ENCODE data around the gene SLC15A1.

SLC15A1 gene

GRCh38 chr13:98722958-98723357 lies 29.5 kb downstream of the SLC15A1 start:
- no peaks in the 10 kb centered on the region for H3K36me3 Mint-ChIP-seq
- no peak overlapping the region for H3K4me3 Mint-ChIP-seq
- no peak overlapping the region for H3K27ac Mint-ChIP-seq
- no peaks in the 10 kb centered on the region for H3K4me1 Mint-ChIP-seq
- H3K9me3 Mint-ChIP-seq, result no peaks in the 10 kb centered on the region
- peaks cover 14 to 19% of the 10 kb centered on the region in 2 donors for H3K27me3 Mint-ChIP-seq
- ATAC-seq (replicated peaks), result no peak
- no peak for DNase-seq

GRCh38 chr13:98721825-98722510 lies 30.5 kb downstream of the SLC15A1 start:
- H3K4me3 Mint-ChIP-seq, result no peak overlapping the region
- H3K9me3 Mint-ChIP-seq, result no peaks in the 10 kb centered on the region
- no peak for DNase-seq
- ATAC-seq (replicated peaks), result no peak
- no peaks in the 10 kb centered on the region for H3K4me1 Mint-ChIP-seq
- no peak overlapping the region for H3K27ac Mint-ChIP-seq
- H3K27me3 Mint-ChIP-seq, result peaks cover 15 to 19% of the 10 kb centered on the region in 2 donors
- H3K36me3 Mint-ChIP-seq, result no peaks in the 10 kb centered on the region

GRCh38 chr13:98719527-98720250 lies 32.8 kb downstream of the SLC15A1 start:
- no peak overlapping the region for H3K27ac Mint-ChIP-seq
- ATAC-seq (replicated peaks) (no peak), DNase-seq (no peak)
- H3K4me3 Mint-ChIP-seq, result no peak overlapping the region
- no peaks in the 10 kb centered on the region for H3K9me3 Mint-ChIP-seq
- H3K4me1 Mint-ChIP-seq, result no peaks in the 10 kb centered on the region
- H3K27me3 Mint-ChIP-seq, result peaks cover 7 to 12% of the 10 kb centered on the region in 2 donors
- H3K36me3 Mint-ChIP-seq, result no peaks in the 10 kb centered on the region

GRCh38 chr13:98717891-98718290 lies 34.6 kb downstream of the SLC15A1 start:
- H3K4me1 Mint-ChIP-seq, result no peaks in the 10 kb centered on the region
- H3K4me3 Mint-ChIP-seq, result no peak overlapping the region
- DNase-seq (no peak), ATAC-seq (replicated peaks) (no peak)
- H3K27ac Mint-ChIP-seq, result no peak overlapping the region
- peaks cover 7 to 12% of the 10 kb centered on the region in 2 donors for H3K27me3 Mint-ChIP-seq
- no peaks in the 10 kb centered on the region for H3K9me3 Mint-ChIP-seq
- H3K36me3 Mint-ChIP-seq, result no peaks in the 10 kb centered on the region

GRCh38 chr13:98717256-98717655 lies 35.2 kb downstream of the SLC15A1 start:
- H3K27ac Mint-ChIP-seq, result no peak overlapping the region
- ATAC-seq (replicated peaks), result no peak
- H3K4me3 Mint-ChIP-seq, result no peak overlapping the region

GRCh38 chr13:98710521-98710920 lies 42.0 kb downstream of the SLC15A1 start:
- ATAC-seq (replicated peaks) (no peak), DNase-seq (no peak)
- Mint-ChIP-seq H3K4me3 (no peak overlapping the region), H3K27ac (no peak overlapping the region), H3K4me1 (peaks cover 12 to 14% of the 10 kb centered on the region in 2 donors), H3K9me3 (peaks cover 9 to 11% of the 10 kb centered on the region in 2 donors), H3K27me3 (peaks cover 0 to 6% of the 10 kb centered on the region in 2 donors), H3K36me3 (peaks cover 0 to 8% of the 10 kb centered on the region in 2 donors)

More at GRCh38 chr13:98717256-98717655, 35.2 kb downstream of the SLC15A1 start:
- H3K36me3 Mint-ChIP-seq, result no peaks in the 10 kb centered on the region
- H3K9me3 Mint-ChIP-seq, result no peaks in the 10 kb centered on the region
- peaks cover 7 to 12% of the 10 kb centered on the region in 2 donors for H3K27me3 Mint-ChIP-seq
- H3K4me1 Mint-ChIP-seq, result no peaks in the 10 kb centered on the region
- DNase-seq, result no peak

GRCh38 chr13:98707281-98707999 lies 45.0 kb downstream of the SLC15A1 start:
- H3K36me3 Mint-ChIP-seq, result peaks cover 0 to 8% of the 10 kb centered on the region in 2 donors
- H3K27me3 Mint-ChIP-seq, result peaks cover 0 to 11% of the 10 kb centered on the region in 2 donors
- ATAC-seq (replicated peaks) (peak; percentile 86), DNase-seq (peak; percentile 2)
- peaks cover 14 to 21% of the 10 kb centered on the region in 2 donors for H3K4me1 Mint-ChIP-seq
- H3K9me3 Mint-ChIP-seq, result peaks cover 9 to 11% of the 10 kb centered on the region in 2 donors
- H3K4me3 Mint-ChIP-seq, result no peak overlapping the region
- H3K27ac Mint-ChIP-seq, result no peak overlapping the region

- Mint-ChIP-seq H3K4me1 (peaks cover 14 to 22% of the 10 kb centered on the region in 2 donors), H3K4me3 (no peak overlapping the region), H3K27me3 (peaks cover 5 to 15% of the 10 kb centered on the region in 2 donors), H3K27ac (peak overlapping the region; percentile 14), H3K9me3 (peaks cover 9 to 11% of the 10 kb centered on the region in 2 donors), H3K36me3 (peaks cover 0 to 8% of the 10 kb centered on the region in 2 donors)
- peak; percentile 33 to 53 for ATAC-seq (replicated peaks)
- DNase-seq, result no peak
These were observed 45.9 kb downstream of the SLC15A1 start for GRCh38 chr13:98706446-98707110.

- Mint-ChIP-seq H3K27ac (no peak overlapping the region), H3K36me3 (no peaks in the 10 kb centered on the region), H3K4me3 (no peak overlapping the region), H3K27me3 (peaks cover 5 to 19% of the 10 kb centered on the region in 2 donors), H3K9me3 (no peaks in the 10 kb centered on the region), H3K4me1 (peaks cover 2 to 4% of the 10 kb centered on the region in 2 donors)
- DNase-seq (no peak), ATAC-seq (replicated peaks) (no peak)
These were observed 54.7 kb downstream of the SLC15A1 start for GRCh38 chr13:98697791-98698190.

- H3K9me3 Mint-ChIP-seq, result no peaks in the 10 kb centered on the region
These were observed 58.7 kb downstream of the SLC15A1 start for GRCh38 chr13:98693756-98694155.

GRCh38 chr13:98691360-98691759 lies 61.1 kb downstream of the SLC15A1 start:
- Mint-ChIP-seq H3K27ac (no peak overlapping the region), H3K9me3 (no peaks in the 10 kb centered on the region), H3K4me1 (no peaks in the 10 kb centered on the region), H3K36me3 (no peaks in the 10 kb centered on the region), H3K4me3 (no peak overlapping the region), H3K27me3 (peaks cover 0 to 3% of the 10 kb centered on the region in 2 donors)
- DNase-seq (no peak), ATAC-seq (replicated peaks) (no peak)

More at GRCh38 chr13:98693756-98694155, 58.7 kb downstream of the SLC15A1 start:
- H3K4me3 Mint-ChIP-seq, result no peak overlapping the region
- DNase-seq (no peak), ATAC-seq (replicated peaks) (no peak)
- H3K4me1 Mint-ChIP-seq, result no peaks in the 10 kb centered on the region
- H3K36me3 Mint-ChIP-seq, result no peaks in the 10 kb centered on the region
- no peak overlapping the region for H3K27ac Mint-ChIP-seq
- peaks cover 0 to 12% of the 10 kb centered on the region in 2 donors for H3K27me3 Mint-ChIP-seq

GRCh38 chr13:98690348-98691022 lies 62.0 kb downstream of the SLC15A1 start:
- Mint-ChIP-seq H3K27me3 (no peaks in the 10 kb centered on the region), H3K36me3 (no peaks in the 10 kb centered on the region), H3K9me3 (no peaks in the 10 kb centered on the region), H3K4me3 (no peak overlapping the region), H3K4me1 (no peaks in the 10 kb centered on the region), H3K27ac (no peak overlapping the region)
- ATAC-seq (replicated peaks) (no peak), DNase-seq (no peak)

GRCh38 chr13:98689347-98689968 lies 63.0 kb downstream of the SLC15A1 start:
- Mint-ChIP-seq H3K9me3 (no peaks in the 10 kb centered on the region), H3K27me3 (no peaks in the 10 kb centered on the region), H3K36me3 (no peaks in the 10 kb centered on the region), H3K4me3 (no peak overlapping the region), H3K4me1 (no peaks in the 10 kb centered on the region), H3K27ac (no peak overlapping the region)
- ATAC-seq (replicated peaks), result no peak
- DNase-seq, result no peak
